ENCODE data around the gene PAIP1.
"Not testable (repeated sequence)": the region's sequence is repeated elsewhere in the genome, so short reads cannot be mapped to it uniquely, and the experiment has no call there.

Gene PAIP1

DNA sequence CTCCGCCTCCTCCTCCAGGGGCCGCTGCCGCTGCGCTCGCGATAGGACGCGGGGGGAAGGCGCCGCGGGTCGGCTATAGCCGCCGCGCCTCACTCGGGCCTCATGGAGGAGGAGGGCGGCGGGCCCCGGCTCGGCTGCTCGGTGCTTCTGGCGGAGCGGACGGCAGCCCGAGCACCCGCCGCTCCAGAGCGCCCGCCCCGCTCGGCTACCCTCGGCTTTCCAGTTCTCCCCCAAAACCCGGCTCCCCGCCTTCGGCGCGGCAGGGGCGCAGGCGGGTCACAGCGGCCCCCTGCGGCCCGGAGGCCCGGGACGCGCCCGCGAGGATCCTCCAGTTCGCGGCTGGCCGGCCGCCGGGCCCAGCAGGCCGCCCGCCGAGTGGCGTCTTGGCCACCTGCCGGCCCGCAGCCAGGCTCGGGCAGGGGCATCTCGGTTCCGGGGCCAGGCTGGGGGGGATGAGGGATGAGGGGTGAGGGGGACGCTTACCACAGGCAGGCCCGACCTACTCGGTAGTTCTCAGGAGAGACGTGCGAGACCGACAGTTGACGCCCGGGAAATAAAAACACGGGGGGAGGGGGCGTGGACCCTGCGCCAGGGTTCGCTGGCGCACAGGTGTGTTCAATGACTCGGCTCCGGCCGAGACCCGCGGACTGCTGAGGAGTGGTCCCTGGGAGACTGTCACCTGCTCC lies at the start of gene PAIP1:
TSS of gene PAIP1 (minus strand) at position 221 of the 686 bp plus-strand sequence. CDS start 231 bp downstream, outside the sequence.
- Histone ChIP-seq H3K9me3 (ENCODE audit: control insufficient read depth, low read length) (no peaks in the 10 kb centered on the region), H3K36me3 (ENCODE audit: control insufficient read depth, insufficient read depth, low read length) (no peaks in the 10 kb centered on the region), H3K27me3 (ENCODE audit: control insufficient read depth, insufficient read depth, low read length) (no peaks in the 10 kb centered on the region), H3K9ac (ENCODE audit: low read length) (peak within 1 kb of the TSS; percentile 86), H3K4me3 (ENCODE audit: low read length) (peak within 1 kb of the TSS; percentile 91), H3K4me1 (ENCODE audit: control insufficient read depth, insufficient read depth, low read length) (peaks cover 17% of the 10 kb centered on the region)

DNA sequence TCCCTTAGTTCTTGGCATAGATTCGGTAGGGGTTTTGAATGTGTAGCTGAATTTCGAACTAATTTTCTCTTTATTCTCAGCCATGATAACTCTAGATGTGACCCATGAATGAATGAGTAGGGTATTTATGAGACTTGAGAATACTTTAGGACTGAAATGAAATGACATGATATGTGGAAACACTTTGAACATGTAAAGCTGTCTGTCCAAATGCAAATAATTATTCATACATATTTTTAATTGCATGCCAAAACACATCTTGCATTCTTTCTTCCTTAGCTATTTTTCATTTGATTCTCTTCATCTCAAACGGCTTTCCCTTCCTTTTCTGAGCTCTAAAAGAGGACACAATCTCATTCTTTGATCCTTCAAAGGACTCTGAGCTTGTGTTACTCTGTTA lies 49.5 kb upstream of the PAIP1 start:
- Histone ChIP-seq H3K9ac (ENCODE audit: low read length) (no peak overlapping the region), H3K36me3 (ENCODE audit: control insufficient read depth, insufficient read depth, low read length) (no peaks in the 10 kb centered on the region), H3K4me1 (ENCODE audit: control insufficient read depth, insufficient read depth, low read length) (peaks cover 7% of the 10 kb centered on the region), H3K4me3 (ENCODE audit: low read length) (no peak overlapping the region), H3K9me3 (ENCODE audit: control insufficient read depth, low read length) (no peaks in the 10 kb centered on the region), H3K27me3 (ENCODE audit: control insufficient read depth, insufficient read depth, low read length) (no peaks in the 10 kb centered on the region)

GRCh38 chr5:43604699-43605098 lies 47.8 kb upstream of the PAIP1 start:
- no peaks in the 10 kb centered on the region for H3K27me3 ChIP-seq (ENCODE audit: control insufficient read depth, insufficient read depth, low read length)
- no peak overlapping the region for H3K4me3 ChIP-seq (ENCODE audit: low read length)
- no peak overlapping the region for H3K9ac ChIP-seq (ENCODE audit: low read length)
- no peaks in the 10 kb centered on the region for H3K36me3 ChIP-seq (ENCODE audit: control insufficient read depth, insufficient read depth, low read length)
- H3K4me1 ChIP-seq (ENCODE audit: control insufficient read depth, insufficient read depth, low read length), result peaks cover 7% of the 10 kb centered on the region
- H3K9me3 ChIP-seq (ENCODE audit: control insufficient read depth, low read length), result no peaks in the 10 kb centered on the region

DNA sequence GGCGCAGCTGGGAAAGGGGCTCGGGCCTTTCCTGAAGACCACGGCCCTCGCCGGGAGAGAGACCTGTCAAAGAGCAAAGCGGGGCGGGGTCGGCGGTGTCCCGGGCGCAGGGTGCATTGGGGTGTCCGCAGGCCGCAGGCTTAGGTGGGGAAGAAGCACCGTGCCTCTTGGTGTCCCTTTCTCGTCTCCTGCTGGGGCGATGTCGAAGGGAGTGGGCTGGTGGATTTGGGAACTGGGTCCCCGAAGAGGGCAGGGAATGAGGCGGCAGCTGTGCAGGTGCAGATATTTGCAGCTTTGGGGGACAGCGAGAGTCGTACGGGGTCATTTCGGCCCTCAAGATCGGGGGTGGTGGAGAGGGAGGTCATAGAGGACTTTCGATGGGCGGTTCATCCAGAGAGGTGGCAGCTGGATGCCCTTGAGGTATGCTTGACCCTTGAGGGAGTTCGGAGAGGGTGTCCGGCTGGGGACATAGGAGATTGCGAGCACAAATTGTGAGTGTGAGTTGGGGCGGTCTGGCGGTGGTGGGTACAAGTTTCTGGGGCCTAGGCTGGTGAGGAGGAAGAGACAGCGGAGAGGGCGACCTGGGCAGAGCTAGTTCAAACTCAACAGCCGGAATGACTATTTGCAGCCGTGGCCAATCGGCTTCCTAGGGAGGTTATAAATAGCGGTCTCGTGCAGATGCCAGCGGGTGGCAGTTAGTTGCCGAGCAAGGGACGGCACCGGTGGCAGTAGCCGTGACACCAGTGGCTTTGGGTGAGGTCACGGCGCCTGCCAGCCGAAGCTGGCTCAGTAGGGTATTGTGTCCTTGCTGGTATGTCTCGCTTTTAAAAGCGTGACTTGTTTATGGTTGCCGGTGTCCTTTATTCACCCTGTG lies 46.7 kb upstream of the PAIP1 start:
- H3K36me3 ChIP-seq (ENCODE audit: control insufficient read depth, insufficient read depth, low read length), result no peaks in the 10 kb centered on the region
- H3K4me1 ChIP-seq (ENCODE audit: control insufficient read depth, insufficient read depth, low read length), result peaks cover 7% of the 10 kb centered on the region
- H3K9ac ChIP-seq (ENCODE audit: low read length), result peak overlapping the region; percentile 98
- peak overlapping the region; percentile 86 for H3K4me3 ChIP-seq (ENCODE audit: low read length)
- H3K9me3 ChIP-seq (ENCODE audit: control insufficient read depth, low read length), result no peaks in the 10 kb centered on the region
- no peaks in the 10 kb centered on the region for H3K27me3 ChIP-seq (ENCODE audit: control insufficient read depth, insufficient read depth, low read length)

GRCh38 chr5:43602461-43603343 lies 45.8 kb upstream of the PAIP1 start, which contains the start of gene NNT:
Gene NNT, plus strand, starts transcription at chr5:43603180. Its CDS starts 6,016 bp downstream, at chr5:43609196.
- H3K4me3 ChIP-seq (ENCODE audit: low read length), result peak within 1 kb of the TSS; percentile 86
- no peaks in the 10 kb centered on the region for H3K27me3 ChIP-seq (ENCODE audit: control insufficient read depth, insufficient read depth, low read length)
- H3K4me1 ChIP-seq (ENCODE audit: control insufficient read depth, insufficient read depth, low read length), result peaks cover 7% of the 10 kb centered on the region
- peak within 1 kb of the TSS; percentile 98 for H3K9ac ChIP-seq (ENCODE audit: low read length)
- H3K9me3 ChIP-seq (ENCODE audit: control insufficient read depth, low read length), result no peaks in the 10 kb centered on the region
- no peaks in the 10 kb centered on the region for H3K36me3 ChIP-seq (ENCODE audit: control insufficient read depth, insufficient read depth, low read length)

DNA sequence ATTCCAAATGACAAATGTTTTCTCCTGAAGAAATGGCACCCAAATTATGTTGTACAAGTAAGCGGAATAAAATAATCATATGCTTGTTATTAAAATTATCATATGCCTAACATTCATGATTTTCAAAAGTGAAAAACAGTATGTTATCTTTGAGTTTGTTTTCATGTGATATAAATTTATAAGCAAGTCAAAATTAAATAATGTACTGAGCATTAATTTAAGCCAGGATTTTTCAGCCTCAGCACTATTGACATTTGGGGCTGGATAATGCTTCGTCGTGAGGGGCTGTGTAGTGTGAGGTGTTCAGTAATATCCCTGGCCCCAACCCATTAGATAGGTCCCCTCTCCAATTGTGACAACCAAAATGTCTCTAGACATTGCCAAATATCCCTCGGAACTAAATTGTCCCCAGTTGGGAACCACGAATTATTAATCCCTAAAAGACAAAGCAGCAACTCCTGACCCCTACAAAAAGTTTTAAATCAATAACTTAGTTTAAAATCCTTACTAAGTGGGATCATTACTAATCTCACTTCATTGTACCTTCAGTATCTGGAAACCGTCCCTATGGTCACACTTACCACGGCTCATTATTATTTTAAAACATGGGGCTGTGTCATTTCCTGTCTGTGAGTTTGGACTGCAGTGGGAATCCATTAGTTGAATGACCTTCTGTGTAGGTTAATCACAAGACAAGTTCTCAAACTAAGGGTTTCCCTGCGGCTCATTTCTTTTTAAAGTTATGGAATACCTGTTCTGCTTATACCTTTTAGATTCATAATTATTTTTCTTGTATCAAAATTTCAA lies 44.8 kb upstream of the PAIP1 start:
- H3K27me3 ChIP-seq (ENCODE audit: control insufficient read depth, insufficient read depth, low read length), result no peaks in the 10 kb centered on the region
- H3K36me3 ChIP-seq (ENCODE audit: control insufficient read depth, insufficient read depth, low read length), result no peaks in the 10 kb centered on the region
- H3K9ac ChIP-seq (ENCODE audit: low read length), result peak overlapping the region; percentile 98

DNA sequence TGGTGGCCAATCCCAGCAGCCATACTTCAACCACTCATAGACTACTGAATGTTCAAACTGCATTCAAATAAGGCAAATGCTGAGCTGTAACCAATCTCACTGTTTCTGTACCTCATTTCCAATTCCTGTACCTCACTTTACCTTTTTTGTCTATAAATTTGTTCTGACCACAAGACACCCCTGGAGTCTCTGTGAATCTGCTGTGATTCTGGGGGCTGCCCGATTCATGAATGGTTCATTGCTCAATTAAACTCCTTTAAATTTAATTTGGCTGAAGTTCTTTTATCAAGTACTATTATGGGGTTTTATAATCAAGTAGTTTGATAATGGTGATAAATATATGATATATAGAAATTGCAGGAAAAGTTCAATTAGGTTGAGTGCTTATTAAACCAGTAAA lies 42.0 kb upstream of the PAIP1 start:
- not testable (repeated sequence) for H3K4me1 ChIP-seq (ENCODE audit: control insufficient read depth, insufficient read depth, low read length); H3K36me3 ChIP-seq (ENCODE audit: control insufficient read depth, insufficient read depth, low read length); H3K27me3 ChIP-seq (ENCODE audit: control insufficient read depth, insufficient read depth, low read length); H3K9me3 ChIP-seq (ENCODE audit: control insufficient read depth, low read length); H3K9ac ChIP-seq (ENCODE audit: low read length); H3K4me3 ChIP-seq (ENCODE audit: low read length)

More for the DNA sequence above, 44.8 kb upstream of the PAIP1 start:
- Histone ChIP-seq H3K9me3 (ENCODE audit: control insufficient read depth, low read length) (no peaks in the 10 kb centered on the region), H3K4me1 (ENCODE audit: control insufficient read depth, insufficient read depth, low read length) (peaks cover 7% of the 10 kb centered on the region), H3K4me3 (ENCODE audit: low read length) (no peak overlapping the region)

- Histone ChIP-seq H3K36me3 (ENCODE audit: control insufficient read depth, insufficient read depth, low read length) (no peaks in the 10 kb centered on the region), H3K4me3 (ENCODE audit: low read length) (no peak overlapping the region), H3K9me3 (ENCODE audit: control insufficient read depth, low read length) (no peaks in the 10 kb centered on the region), H3K27me3 (ENCODE audit: control insufficient read depth, insufficient read depth, low read length) (no peaks in the 10 kb centered on the region), H3K9ac (ENCODE audit: low read length) (no peak overlapping the region), H3K4me1 (ENCODE audit: control insufficient read depth, insufficient read depth, low read length) (no peaks in the 10 kb centered on the region)
Observed at GRCh38 chr5:43592363-43592762, 35.5 kb upstream of the PAIP1 start.

DNA sequence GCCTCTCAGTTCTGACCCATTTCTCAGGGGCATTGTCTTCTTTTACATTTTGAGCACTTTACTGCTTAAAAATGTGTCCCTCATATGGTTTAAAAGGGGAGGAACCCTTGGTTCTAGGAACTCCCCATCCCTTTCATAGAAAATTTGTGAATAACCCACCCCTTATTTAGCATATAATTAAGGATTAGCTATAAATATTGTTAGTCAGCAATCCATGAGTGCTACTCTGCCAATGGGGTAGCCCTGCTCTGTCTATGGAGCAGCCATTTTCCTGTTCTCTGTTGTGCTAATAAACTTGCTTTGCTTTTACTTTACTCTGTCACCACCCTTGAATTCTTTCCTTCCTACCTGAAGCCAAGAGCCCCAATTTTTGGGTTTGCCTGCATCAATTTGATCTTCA lies 33.8 kb upstream of the PAIP1 start:
- no peaks in the 10 kb centered on the region for H3K36me3 ChIP-seq (ENCODE audit: control insufficient read depth, insufficient read depth, low read length)

DNA sequence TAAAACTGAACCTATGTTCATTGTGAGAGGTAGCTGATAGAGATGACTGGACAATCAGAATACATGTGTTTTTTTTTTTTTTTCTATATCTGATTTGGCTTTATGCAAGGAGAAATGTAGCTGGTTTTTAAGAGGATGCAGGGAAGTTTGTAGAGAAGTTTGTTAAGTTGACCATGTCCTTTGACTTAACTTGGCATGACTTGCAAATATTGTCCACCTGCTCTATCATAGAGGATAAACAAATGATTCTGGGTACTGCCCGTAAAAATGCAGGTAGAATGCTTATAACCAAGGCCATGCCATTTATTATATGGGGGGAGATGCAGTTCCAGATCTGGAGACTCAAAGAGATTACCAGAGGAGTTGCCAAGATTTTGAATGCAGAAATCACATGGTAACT lies 32.4 kb upstream of the PAIP1 start:
- Histone ChIP-seq H3K4me1 (ENCODE audit: control insufficient read depth, insufficient read depth, low read length) (no peaks in the 10 kb centered on the region), H3K4me3 (ENCODE audit: low read length) (no peak overlapping the region), H3K27me3 (ENCODE audit: control insufficient read depth, insufficient read depth, low read length) (no peaks in the 10 kb centered on the region), H3K9ac (ENCODE audit: low read length) (no peak overlapping the region), H3K36me3 (ENCODE audit: control insufficient read depth, insufficient read depth, low read length) (no peaks in the 10 kb centered on the region), H3K9me3 (ENCODE audit: control insufficient read depth, low read length) (no peaks in the 10 kb centered on the region)

More for the DNA sequence above, 33.8 kb upstream of the PAIP1 start:
- H3K9ac ChIP-seq (ENCODE audit: low read length), result no peak overlapping the region
- no peaks in the 10 kb centered on the region for H3K4me1 ChIP-seq (ENCODE audit: control insufficient read depth, insufficient read depth, low read length)
- no peaks in the 10 kb centered on the region for H3K9me3 ChIP-seq (ENCODE audit: control insufficient read depth, low read length)
- H3K4me3 ChIP-seq (ENCODE audit: low read length), result no peak overlapping the region
- H3K27me3 ChIP-seq (ENCODE audit: control insufficient read depth, insufficient read depth, low read length), result no peaks in the 10 kb centered on the region

DNA sequence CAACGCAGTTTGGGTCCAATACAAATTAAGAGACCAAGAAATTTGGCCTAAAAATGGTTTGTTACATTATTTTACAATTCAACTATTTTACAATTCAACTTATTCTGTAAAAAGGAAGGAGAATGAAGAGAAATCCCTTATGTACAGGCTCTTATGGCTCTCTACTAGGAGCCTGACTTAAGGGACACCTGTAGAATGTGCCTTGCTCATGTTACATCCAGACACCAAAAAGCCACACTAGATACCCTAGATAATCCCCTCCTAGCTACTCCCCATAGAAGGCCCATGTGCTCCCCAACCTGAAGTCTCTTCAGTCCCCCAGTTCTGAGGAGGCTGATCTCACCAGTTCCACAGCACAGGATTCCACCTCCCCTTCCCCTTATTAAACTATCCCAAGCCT lies 32.0 kb upstream of the PAIP1 start:
- Histone ChIP-seq H3K4me1 (ENCODE audit: control insufficient read depth, insufficient read depth, low read length) (no peaks in the 10 kb centered on the region), H3K9me3 (ENCODE audit: control insufficient read depth, low read length) (no peaks in the 10 kb centered on the region), H3K36me3 (ENCODE audit: control insufficient read depth, insufficient read depth, low read length) (no peaks in the 10 kb centered on the region), H3K4me3 (ENCODE audit: low read length) (no peak overlapping the region), H3K27me3 (ENCODE audit: control insufficient read depth, insufficient read depth, low read length) (no peaks in the 10 kb centered on the region), H3K9ac (ENCODE audit: low read length) (no peak overlapping the region)

Data from mucosa of stomach (tissue), 1 donor.